Common myeloid progenitor, CD34-positive (primary cell): ENCODE results near the gene TMEM31.

Experiments
- CTCF ChIA-PET: fragments of 350-600 bp; sonication (Branson Sonifier 250); formaldehyde crosslinking; loops from one replicate; lab custom pipeline; 2021; ENCODE audit warnings: antibody characterized with exemption; lab: Charles Lee
- POLR2A ChIA-PET: fragments of 350-600 bp; sonication (Branson Sonifier 250); formaldehyde crosslinking; loops from one replicate; lab custom pipeline; 2021; ENCODE audit warnings: antibody characterized with exemption; lab: Charles Lee
- DNase-seq, 3 donors: peaks; one replicate each; pipeline versions ENCODE4 v3.0.0 to v3.0.0-alpha.2; 2013
- H3K27ac ChIP-seq, 2 experiments: 1 replicate in 1 of 2; 2 replicates in 1 of 2; pipeline ENCODE4 v1.7.0; 2013; ENCODE audit warnings: inconsistent platforms in 2 of 2, low read length in 2 of 2, mild to moderate bottlenecking in 2 of 2, low read depth in 1 of 2, moderate library complexity in 1 of 2; ENCODE audit not compliant: severe bottlenecking in 2 of 2, insufficient read depth in 1 of 2, poor library complexity in 1 of 2
- H3K27me3 ChIP-seq, 5 experiments: replicated peaks in 2 of 5; 1 replicate in 3 of 5; 2 replicates in 2 of 5; pipeline versions ENCODE4 v1.6.1 to v1.7.0; 2013; ENCODE audit warnings: low read length in 4 of 5, mild to moderate bottlenecking in 2 of 5, moderate library complexity in 2 of 5, inconsistent platforms in 1 of 5; ENCODE audit not compliant: insufficient read depth in 5 of 5, control insufficient read depth in 4 of 5
- H3K36me3 ChIP-seq, 4 experiments: 1 replicate in 2 of 4; 2 replicates in 2 of 4; pipeline versions ENCODE4 v1.6.1 to v1.7.0; 2013; ENCODE audit warnings: low read length in 3 of 4, control low read depth in 1 of 4, mild to moderate bottlenecking in 1 of 4; ENCODE audit not compliant: control insufficient read depth in 4 of 4, insufficient read depth in 4 of 4
- H3K4me1 ChIP-seq, 4 experiments: 1 replicate in 3 of 4; 2 replicates in 1 of 4; pipeline versions ENCODE4 v1.6.1 to v1.7.1; 2013; ENCODE audit warnings: low read length in 3 of 4, mild to moderate bottlenecking in 3 of 4, control low read depth in 1 of 4, inconsistent platforms in 1 of 4, moderate library complexity in 1 of 4; ENCODE audit not compliant: control insufficient read depth in 4 of 4, insufficient read depth in 4 of 4; ENCODE audit errors: control extremely low read depth in 1 of 4
- H3K4me3 ChIP-seq, 7 experiments: 1 replicate in 4 of 7; 2 replicates in 3 of 7; pipeline versions ENCODE4 v1.5.1 to v1.7.0; 2013; ENCODE audit warnings: mild to moderate bottlenecking in 7 of 7, low read length in 6 of 7, moderate library complexity in 6 of 7, inconsistent platforms in 2 of 7, low read depth in 2 of 7, control low read depth in 1 of 7; ENCODE audit not compliant: insufficient read depth in 4 of 7, control insufficient read depth in 1 of 7; ENCODE audit errors: extremely low read depth in 1 of 7
- H3K9me3 ChIP-seq, 5 experiments: 1 replicate in 4 of 5; 2 replicates in 1 of 5; pipeline versions ENCODE4 v1.6.1 to v1.7.1; 2013; ENCODE audit warnings: low read length in 4 of 5, mild to moderate bottlenecking in 2 of 5, inconsistent platforms in 1 of 5, low read depth in 1 of 5, moderate library complexity in 1 of 5; ENCODE audit not compliant: control insufficient read depth in 4 of 5, insufficient read depth in 2 of 5; ENCODE audit errors: control extremely low read depth in 1 of 5
- WGBS: methylation state at CpG from one replicate; pipeline ENCODE4 v1.1.5; 2013; ENCODE audit not compliant: insufficient coverage; 5-methylcytosine and 5-hydroxymethylcytosine counted together

The TMEM31 gene

DNA sequence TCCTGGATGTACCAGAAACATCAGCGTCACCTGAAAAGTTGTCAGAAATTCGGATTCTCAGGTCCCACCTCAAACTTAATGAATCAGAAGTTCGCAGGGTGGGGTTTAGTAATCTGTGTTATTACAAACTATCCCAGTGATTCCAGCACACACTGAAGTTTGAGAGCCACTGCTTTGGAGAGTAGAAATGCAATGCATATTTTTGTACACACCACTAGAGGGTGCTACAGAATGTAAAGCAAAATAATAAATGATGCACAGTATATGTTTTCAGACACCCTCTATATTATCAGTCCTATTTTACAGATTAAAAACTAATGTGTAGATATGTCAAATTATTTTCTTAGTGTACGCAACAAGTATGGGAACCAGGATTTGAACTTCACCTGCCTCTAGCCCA, 21.8 kb upstream of the TMEM31 start:
- peaks cover 0 to 6% (median 3%) of the 10 kb centered on the region in 4 experiments for H3K36me3 ChIP-seq
- ChIA-PET CTCF (interaction anchor here (1.0 to 1.2 kb wide), 2 partner anchors 23 kb away, joined by 3 to 4 read pairs; no protein-coding TSS in a partner anchor), POLR2A (no interaction called here)
- no peak overlapping the region for H3K4me3 ChIP-seq
- H3K27me3 ChIP-seq = peaks cover 0 to 17% (median 0%) of the 10 kb centered on the region in 5 experiments
- 80% methylated on average over 1 of the region's 4 CpGs for WGBS
- no peaks in the 10 kb centered on the region for H3K9me3 ChIP-seq
- DNase-seq = peak in 2 of 3 donors; percentile 46 to 53
- H3K4me1 ChIP-seq = peaks cover 0 to 14% (median 9%) of the 10 kb centered on the region in 4 experiments
- no peak overlapping the region for H3K27ac ChIP-seq

DNA sequence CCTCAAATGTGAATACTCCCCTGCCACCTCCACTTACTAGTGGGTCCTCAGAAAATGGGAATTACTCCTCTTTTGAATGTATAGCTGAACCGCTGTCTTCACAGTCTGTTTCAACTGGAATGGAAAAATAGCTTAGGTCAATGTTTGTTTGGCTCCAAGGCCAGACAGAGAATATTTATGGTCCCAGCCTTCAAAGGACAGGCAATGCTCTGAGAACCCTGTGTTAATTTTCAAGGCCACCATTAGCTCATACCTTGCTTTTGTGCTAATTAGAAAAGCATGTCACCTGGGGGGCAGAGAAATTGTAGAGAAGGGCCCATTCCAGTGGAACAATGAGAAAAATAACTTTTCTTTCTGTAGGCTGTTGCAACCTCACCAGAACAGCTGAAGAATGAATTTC, 19.6 kb upstream of the TMEM31 start:
- WGBS = 91% methylated on average over 1 of the region's 1 CpG
- POLR2A ChIA-PET = no interaction called here
- peaks cover 0 to 17% (median 0%) of the 10 kb centered on the region in 5 experiments for H3K27me3 ChIP-seq

DNA sequence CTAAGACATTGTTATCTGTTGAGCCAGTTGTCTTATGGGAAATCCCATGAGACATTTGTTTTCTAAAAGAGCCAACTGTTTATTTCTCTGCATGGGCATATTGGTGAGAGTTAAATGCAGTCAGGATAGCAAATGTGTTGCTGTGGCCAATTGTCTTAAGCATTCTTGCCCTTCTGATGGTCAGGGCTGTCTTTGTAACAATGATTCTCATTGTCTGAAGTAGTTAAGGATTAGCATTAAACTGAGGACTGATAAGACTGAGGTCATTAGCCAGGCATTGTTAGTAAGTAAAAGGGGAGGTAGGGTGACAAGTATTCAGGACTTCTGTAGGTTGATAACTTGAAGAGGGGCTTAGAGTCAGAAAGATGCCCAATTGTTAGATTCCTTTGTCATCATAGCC, 13.0 kb upstream of the TMEM31 start:
- Histone ChIP-seq H3K4me3 (no peak overlapping the region), H3K27me3 (no peaks in the 10 kb centered on the region), H3K9me3 (no peaks in the 10 kb centered on the region), H3K27ac (no peak overlapping the region), H3K36me3 (no peaks in the 10 kb centered on the region), H3K4me1 (no peaks in the 10 kb centered on the region)
- ChIA-PET POLR2A (no interaction called here), CTCF (no interaction called here)
- DNase-seq = no peak

More for the DNA sequence above, 19.6 kb upstream of the TMEM31 start:
- Histone ChIP-seq H3K27ac (no peak overlapping the region), H3K36me3 (no peaks in the 10 kb centered on the region), H3K9me3 (no peaks in the 10 kb centered on the region), H3K4me1 (peaks cover 0 to 7% (median 3%) of the 10 kb centered on the region in 4 experiments), H3K4me3 (no peak overlapping the region)
- CTCF ChIA-PET = interaction anchor here (1.9 kb wide), 1 partner anchor 125 kb away, joined by 4 read pairs; no protein-coding TSS in a partner anchor
- no peak for DNase-seq

DNA sequence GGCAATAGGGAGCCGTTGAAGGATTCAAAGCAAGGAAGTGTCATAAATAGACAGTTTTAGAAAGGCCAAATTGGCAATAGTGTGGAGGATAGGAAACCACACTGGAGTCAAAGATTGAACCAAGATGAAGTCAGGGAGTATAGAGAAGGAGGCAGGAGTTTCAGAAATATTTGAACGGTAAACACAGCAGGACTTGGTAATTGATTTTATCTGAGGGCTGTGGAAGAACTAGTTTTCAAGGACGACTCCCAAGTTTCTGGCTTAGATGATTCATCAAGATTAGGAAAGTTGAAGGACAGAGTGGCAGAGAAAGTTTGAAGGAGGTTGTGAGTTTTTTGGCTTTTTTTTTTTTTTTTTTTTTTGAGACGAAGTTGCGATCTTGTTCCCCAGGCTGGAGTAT, 11.5 kb upstream of the TMEM31 start:
- H3K9me3 ChIP-seq = no peaks in the 10 kb centered on the region
- no peak overlapping the region for H3K4me3 ChIP-seq
- no peaks in the 10 kb centered on the region for H3K4me1 ChIP-seq
- DNase-seq = no peak
- no peaks in the 10 kb centered on the region for H3K36me3 ChIP-seq
- no peak overlapping the region for H3K27ac ChIP-seq
- ChIA-PET CTCF (no interaction called here), POLR2A (no interaction called here)
- 87% methylated on average over 3 of the region's 5 CpGs for WGBS
- H3K27me3 ChIP-seq = no peaks in the 10 kb centered on the region

DNA sequence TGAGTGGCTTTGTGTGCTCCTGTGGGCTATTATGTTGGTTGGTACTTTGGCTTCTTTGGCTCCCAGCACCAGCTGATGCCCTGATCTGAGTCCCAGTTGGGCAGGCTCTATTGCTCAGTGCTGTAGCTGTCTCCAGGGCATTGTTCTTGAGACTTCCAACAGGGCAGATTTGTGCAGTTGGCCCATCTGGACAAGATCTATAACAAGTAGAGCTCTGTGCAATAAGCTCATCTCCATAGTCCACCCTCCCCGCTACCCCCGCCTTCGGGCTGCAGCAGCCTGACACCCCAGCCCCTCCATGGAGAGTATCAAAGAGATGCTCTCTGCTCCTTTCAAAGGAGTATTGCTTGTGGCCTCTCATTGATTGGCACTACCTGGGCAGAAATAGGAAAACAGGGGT, 5.8 kb upstream of the TMEM31 start:
- Histone ChIP-seq H3K27me3 (no peaks in the 10 kb centered on the region), H3K4me1 (no peaks in the 10 kb centered on the region), H3K36me3 (no peaks in the 10 kb centered on the region), H3K4me3 (no peak overlapping the region), H3K9me3 (no peaks in the 10 kb centered on the region), H3K27ac (no peak overlapping the region)
- WGBS = 100% methylated on average over 3 of the region's 3 CpGs
- ChIA-PET CTCF (no interaction called here), POLR2A (no interaction called here)
- no peak for DNase-seq

DNA sequence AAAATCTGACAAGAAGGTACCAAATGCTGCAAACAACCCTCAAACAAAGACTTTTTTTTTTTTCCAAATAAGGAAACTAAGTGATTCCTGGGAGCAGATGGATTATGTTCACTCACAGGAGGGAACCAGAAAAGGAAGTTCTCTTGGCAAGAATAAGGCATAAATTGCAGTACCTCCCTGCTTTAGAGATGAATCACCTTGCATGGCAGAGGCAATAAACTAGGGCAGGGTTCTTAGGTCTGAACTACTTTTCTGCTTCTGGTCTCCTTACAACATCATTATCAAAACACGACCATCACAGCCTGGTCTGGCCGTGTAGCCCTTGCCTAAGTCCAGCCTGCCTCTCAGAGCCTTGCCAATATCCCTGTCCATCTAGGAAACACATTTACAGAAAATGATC, 6.3 kb downstream of the TMEM31 start:
- 85% methylated on average over 2 of the region's 2 CpGs for WGBS
- DNase-seq = no peak
- Histone ChIP-seq H3K9me3 (no peaks in the 10 kb centered on the region), H3K4me1 (no peaks in the 10 kb centered on the region), H3K36me3 (no peaks in the 10 kb centered on the region), H3K4me3 (no peak overlapping the region), H3K27me3 (no peaks in the 10 kb centered on the region), H3K27ac (no peak overlapping the region)
- ChIA-PET CTCF (no interaction called here), POLR2A (no interaction called here)

DNA sequence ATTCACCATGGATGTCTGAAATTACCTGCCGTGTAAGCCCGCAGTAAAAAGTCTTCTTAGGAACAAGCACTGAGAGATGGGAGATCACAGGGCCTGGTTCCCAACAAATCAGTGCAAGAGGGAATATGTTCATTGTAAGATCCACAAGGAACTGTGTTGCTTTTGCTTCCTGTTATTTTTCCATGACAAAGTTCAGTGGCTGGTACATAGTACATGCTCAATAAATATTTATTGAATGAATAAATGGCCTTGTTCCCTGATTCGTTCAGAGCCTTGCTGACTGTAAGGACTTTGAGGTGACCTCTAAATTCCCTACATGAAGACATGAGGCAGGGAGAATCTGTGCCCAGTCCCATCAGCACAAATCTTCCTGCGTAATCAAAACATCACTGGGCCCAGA, 7.4 kb downstream of the TMEM31 start:
- no peaks in the 10 kb centered on the region for H3K36me3 ChIP-seq
- H3K27me3 ChIP-seq = peaks cover 0 to 4% (median 0%) of the 10 kb centered on the region in 5 experiments
- 96% methylated on average over 4 of the region's 4 CpGs for WGBS
- DNase-seq = no peak
- H3K27ac ChIP-seq = no peak overlapping the region
- ChIA-PET POLR2A (no interaction called here), CTCF (no interaction called here)
- H3K9me3 ChIP-seq = no peaks in the 10 kb centered on the region
- H3K4me3 ChIP-seq = no peak overlapping the region
- H3K4me1 ChIP-seq = no peaks in the 10 kb centered on the region
